ENCODE results near the gene TNNT2. TPM values are rescaled to one million over a fixed set of nuclear protein-coding genes. Genes with fewer than 3 reads are reported as not detected.

Gene TNNT2
- total and polyA plus RNA-seq, 2 of the 8 experiments (the other 6 are each of a cell fraction or from before 2014, with no cell fraction given), result 3.1 to 21.0 TPM

DNA sequence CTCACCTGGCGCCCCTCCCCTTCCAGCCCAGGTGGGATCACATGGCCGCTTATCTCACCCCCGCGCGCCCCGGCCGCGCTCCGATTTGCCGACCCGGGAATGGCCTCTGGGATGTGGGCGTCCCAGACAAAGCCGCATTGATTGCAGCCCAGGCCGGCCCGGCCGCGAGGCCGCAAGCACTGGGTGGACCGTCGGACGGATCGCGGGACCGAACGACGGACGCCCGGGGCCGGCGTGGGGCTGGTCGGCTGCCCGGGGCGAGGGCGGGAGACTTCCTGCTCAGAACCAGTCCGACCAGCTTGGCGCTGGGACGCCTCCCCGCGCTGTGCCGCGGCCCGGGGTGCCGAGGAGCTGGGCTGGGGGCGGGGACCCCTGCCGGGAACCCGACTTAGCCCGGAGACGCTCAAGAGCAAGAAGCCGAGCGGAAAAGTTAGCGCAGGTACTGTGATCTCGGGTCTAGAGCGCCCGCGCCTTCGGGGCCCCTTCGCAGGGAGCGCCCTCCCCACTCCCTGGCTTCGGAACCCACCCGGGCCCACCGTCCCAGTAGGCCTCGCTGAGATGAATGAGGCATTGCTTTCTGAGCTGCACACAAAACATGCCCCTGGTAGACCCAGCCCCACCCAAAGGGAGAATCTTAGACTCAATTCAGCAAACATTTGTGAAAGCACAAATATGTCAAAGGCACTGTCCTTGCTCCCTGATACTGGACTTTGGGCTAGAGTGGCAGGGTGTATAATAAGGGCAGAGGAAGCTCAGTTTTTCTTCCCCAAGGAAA is 22.1 kb upstream of the TNNT2 start (continued):
- TF ChIP-seq RXRA (IDR thresholded peaks at IDR 0.05; ENCODE audit: insufficient read depth, low read depth, low read length) (no peak), EGR1 (IDR thresholded peaks at IDR 0.05; ENCODE audit: borderline replicate concordance, low read depth, low read length) (no peak; the same call in 1 of the 2 replicates), ASH2L (IDR thresholded peaks at IDR 0.05; ENCODE audit: low read length) (peak; percentile 68), MAFK (IDR thresholded peaks at IDR 0.05; ENCODE audit: low read depth, low read length) (no peak)
- TF ChIP-seq, protein P1, sequence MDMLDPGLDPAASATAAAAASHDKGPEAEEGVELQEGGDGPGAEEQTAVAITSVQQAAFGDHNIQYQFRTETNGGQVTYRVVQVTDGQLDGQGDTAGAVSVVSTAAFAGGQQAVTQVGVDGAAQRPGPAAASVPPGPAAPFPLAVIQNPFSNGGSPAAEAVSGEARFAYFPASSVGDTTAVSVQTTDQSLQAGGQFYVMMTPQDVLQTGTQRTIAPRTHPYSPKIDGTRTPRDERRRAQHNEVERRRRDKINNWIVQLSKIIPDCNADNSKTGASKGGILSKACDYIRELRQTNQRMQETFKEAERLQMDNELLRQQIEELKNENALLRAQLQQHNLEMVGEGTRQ (IDR thresholded peaks at IDR 0.05; ENCODE audit: low read length), result peak; percentile 52

Measured in H1 (cell line).